ENCODE data around the gene CEP19.

Gene CEP19

DNA sequence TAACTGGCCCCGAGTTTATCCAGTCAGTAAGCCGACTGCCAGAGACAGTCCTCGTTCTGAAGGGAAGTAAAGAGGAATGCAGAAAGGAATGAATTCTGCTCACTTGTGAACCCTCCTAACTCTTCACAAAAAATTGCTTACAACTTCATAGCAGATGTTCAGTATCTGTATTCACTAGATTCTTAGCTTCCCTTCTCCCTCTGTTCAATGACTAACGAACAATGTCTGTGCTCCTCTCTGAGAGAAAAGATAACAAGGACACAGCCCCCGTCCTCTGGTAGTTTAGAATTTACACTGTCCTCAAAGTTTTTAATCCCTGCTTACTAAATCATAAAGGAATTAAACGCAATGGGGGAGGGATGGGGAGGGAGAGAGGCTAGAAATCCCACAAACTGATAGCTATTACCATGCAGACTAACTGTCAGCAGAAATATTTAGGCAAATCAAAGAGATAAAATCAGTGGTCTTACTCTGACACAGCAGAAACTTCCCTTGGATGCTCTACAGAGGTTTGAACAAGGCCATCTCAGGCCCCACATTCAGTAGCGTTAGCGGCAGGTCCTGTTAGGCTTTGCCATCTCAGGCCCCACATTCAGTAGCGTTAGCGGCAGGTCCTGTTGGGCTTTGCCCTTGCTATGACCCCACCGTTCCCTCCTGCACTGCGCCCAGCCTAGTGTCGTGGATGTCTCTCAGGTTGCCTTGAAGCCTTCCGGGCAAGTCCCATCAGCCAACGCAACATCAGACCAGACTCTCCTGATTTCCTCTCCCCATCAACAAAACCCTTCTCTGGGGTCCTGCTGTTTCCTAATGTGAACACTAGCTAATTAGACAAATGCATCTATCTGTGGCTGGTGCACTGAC, 49.1 kb downstream of the CEP19 start:
- no peak for DNase-seq (ENCODE audit: low read depth)

DNA sequence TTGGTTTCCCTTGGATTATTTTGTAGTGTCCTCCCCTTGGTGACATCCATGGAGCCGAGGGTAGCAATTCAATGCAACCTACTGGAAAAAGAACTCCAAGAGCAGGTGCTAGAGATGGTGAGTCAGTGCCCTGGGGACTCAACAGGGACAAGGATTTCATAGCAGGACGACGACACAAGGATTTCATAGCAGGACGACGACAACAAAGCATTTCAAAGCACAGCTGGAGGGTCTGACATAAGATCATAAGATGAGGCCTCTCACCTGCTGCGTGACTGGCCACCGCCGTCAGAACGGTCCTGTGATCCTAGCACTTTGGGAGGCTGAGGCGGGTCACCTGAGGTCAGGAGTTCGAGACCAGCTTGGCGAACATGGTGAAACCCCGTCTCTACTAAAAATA, 50.0 kb downstream of the CEP19 start:
- no peak for DNase-seq (ENCODE audit: low read depth)

DNA sequence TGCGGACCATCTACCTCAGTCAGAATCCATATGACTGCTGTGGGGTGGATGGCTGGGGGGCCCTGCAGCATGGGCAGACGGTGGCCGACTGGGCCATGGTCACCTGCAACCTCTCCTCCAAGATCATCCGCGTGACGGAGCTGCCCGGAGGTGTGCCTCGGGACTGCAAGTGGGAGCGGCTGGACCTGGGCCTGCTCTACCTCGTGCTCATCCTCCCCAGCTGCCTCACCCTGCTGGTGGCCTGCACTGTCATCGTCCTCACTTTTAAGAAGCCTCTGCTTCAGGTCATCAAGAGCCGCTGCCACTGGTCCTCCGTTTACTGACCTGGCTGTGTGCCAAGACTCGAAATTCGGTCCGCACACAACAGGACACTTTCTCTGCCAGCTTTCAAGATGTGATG, 50.6 kb downstream of the CEP19 start:
- no peak for DNase-seq (ENCODE audit: low read depth)

DNA sequence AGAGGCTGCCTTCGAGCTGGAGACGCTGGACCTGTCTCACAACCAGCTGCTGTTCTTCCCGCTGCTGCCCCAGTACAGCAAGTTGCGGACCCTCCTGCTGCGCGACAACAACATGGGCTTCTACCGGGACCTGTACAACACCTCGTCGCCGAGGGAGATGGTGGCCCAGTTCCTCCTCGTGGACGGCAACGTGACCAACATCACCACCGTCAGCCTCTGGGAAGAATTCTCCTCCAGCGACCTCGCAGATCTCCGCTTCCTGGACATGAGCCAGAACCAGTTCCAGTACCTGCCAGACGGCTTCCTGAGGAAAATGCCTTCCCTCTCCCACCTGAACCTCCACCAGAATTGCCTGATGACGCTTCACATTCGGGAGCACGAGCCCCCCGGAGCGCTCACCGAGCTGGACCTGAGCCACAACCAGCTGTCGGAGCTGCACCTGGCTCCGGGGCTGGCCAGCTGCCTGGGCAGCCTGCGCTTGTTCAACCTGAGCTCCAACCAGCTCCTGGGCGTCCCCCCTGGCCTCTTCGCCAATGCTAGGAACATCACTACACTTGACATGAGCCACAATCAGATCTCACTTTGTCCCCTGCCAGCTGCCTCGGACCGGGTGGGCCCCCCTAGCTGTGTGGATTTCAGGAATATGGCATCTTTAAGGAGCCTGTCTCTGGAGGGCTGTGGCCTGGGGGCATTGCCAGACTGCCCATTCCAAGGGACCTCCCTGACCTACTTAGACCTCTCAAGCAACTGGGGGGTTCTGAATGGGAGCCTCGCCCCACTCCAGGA, 51.5 kb downstream of the CEP19 start:
- no peak for DNase-seq (ENCODE audit: low read depth)

DNA sequence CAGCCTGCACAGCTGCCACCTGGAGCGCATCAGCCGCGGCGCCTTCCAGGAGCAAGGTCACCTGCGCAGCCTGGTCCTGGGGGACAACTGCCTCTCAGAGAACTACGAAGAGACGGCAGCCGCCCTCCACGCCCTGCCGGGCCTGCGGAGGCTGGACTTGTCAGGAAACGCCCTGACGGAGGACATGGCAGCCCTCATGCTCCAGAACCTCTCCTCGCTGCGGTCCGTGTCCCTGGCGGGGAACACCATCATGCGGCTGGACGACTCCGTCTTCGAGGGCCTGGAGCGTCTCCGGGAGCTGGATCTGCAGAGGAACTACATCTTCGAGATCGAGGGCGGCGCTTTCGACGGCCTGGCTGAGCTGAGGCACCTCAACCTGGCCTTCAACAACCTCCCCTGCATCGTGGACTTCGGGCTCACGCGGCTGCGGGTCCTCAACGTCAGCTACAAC, 52.1 kb downstream of the CEP19 start:
- DNase-seq (ENCODE audit: low read depth): no peak
